Right lobe of liver (tissue), 6 donors: ENCODE data around the gene GRAP2. TPM values are rescaled to one million over a fixed set of nuclear protein-coding genes. Genes with fewer than 3 reads are reported as not detected.

ENCODE experiments used
- ATAC-seq, 4 donors: fragments of 200-7000 bp; cut with Tn5 transposase; one replicate each; pipeline ENCODE4 v1.9.1; 2020; ENCODE audit warnings: mild to moderate bottlenecking in 4 of 4, moderate library complexity in 4 of 4
- DNase-seq, 3 donors: peaks; one replicate each; pipeline ENCODE4 v3.0.0-alpha.2; 2020
- H3K27ac ChIP-seq, 3 donors: fragments of 200-600 bp; one replicate each; pipeline ENCODE4 v1.8.0; 2022
- H3K27me3 ChIP-seq, 2 donors: fragments of 200-600 bp; one replicate each; pipeline ENCODE4 v1.8.0; 2022
- H3K36me3 ChIP-seq, 4 donors: fragments of 200-600 bp; sonication (generic) in 1 of 4; one replicate each; pipeline versions ENCODE4 v1.5.1 to v1.8.0; 2017 to 2022; ENCODE audit warnings: control low read depth in 1 of 4
- H3K4me1 ChIP-seq, 4 donors: fragments of 200-600 bp; sonication (generic) in 1 of 4; one replicate each; pipeline versions ENCODE4 v1.5.1 to v1.8.0; 2017 to 2022; ENCODE audit warnings: control low read depth in 1 of 4
- H3K4me3 ChIP-seq, 3 donors: fragments of 200-600 bp; one replicate each; pipeline ENCODE4 v1.8.0; 2022
- H3K9me3 ChIP-seq, 4 donors: fragments of 200-600 bp; sonication (generic) in 1 of 4; one replicate each; pipeline versions ENCODE4 v1.5.1 to v1.8.0; 2017 to 2022; ENCODE audit warnings: control low read depth in 1 of 4
- POLR2A ChIP-seq: fragments of 450-650 bp; IDR thresholded peaks from one replicate; pipeline ENCODE4 v1.6.1; 2017; ENCODE audit warnings: antibody characterized with exemption, mild to moderate bottlenecking
- WGBS: methylation state at CpG from one replicate; pipeline ENCODE4 v1.1.6; 2018; ENCODE audit warnings: low coverage, low lambda C conversion rate; ENCODE audit not compliant: insufficient coverage; ENCODE audit errors: missing lambda C conversion rate; 5-methylcytosine and 5-hydroxymethylcytosine counted together
- intact Hi-C, 2 donors: fragments of 100-400 bp; cut with DNase I; formaldehyde crosslinking; loops; one replicate each; pipeline versions ENCODE4 v1.11.2 to v1.14.1; 2022
- total RNA-seq, 6 experiments: library from RNA; depleted of rRNA in 2 of 6; stranded (reverse); fragments of >200 nt in 2 of 6; fragmentation: NEBNext Ultra II Directional in 3 of 6; extraction: Animal tissue kit (Norgen Biotek cat#: 25700) in 3 of 6; gene quantifications; one replicate each; pipeline versions ENCODE4 v1.1.0 to v1.2.4, GENCODE V29; 2016 to 2023
- TF ChIP-seq, protein P1 (sequence below), 4 donors: fragments of 200-600 bp in 3 of 4; fragments of 450-650 bp in 1 of 4; IDR thresholded peaks; one replicate each; pipeline versions ENCODE4 v1.5.1 to v1.8.0; 2016 to 2022; ENCODE audit warnings: antibody characterized with exemption in 4 of 4, mild to moderate bottlenecking in 2 of 4
- donor health status: DM: no; HTN: yes; CAD: no.
- donor health status: DM: no; HTN: no; CAD: no.
- donor health status: DM: no; HTN: no; CAD: no.
- donor health status: DM: no; HTN: yes; CAD: no.
- donor health status: DM: no; HTN: yes; CAD: no.

The GRAP2 gene
- total RNA-seq, 6 experiments from 2014 or later = 0.46 to 1.7 (median 0.74) TPM

DNA sequence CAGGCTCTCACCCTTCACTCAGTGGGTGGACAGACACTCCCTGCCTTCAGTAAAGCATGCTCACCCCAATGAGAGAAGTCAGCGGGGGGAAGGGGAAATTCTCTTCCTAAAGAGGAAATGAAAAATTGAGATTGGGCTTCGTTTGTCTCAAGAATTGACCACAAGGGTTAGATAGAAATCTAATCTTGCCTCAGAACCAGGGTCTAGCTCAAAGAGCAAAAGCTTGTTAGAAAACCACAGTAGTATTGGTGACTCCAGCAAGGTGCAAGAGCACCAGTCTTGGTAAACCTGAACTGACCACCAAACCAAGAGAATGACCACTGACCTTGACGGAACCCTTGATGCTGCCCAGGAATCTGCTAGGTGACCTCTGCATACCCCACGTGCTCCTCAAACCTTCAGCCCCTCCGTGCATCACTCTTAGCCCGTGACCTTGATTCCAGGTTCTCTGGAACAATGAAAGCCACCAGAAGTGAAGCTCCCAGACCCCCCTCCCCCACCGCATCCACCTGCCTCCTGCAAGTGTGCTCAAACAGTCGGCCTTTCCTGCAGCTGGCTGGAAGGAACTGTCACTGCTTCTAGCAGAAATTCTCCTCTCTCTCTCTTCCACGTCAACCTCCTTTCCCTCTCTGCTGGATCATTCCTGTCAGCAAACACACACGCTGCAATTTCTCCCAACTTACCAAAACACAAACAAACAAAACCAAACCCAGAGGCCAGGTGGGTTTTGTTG, 56.2 kb downstream of the GRAP2 start:
- DNase-seq = no peak
- intact Hi-C loops = no loop called here
- H3K27me3 ChIP-seq = no peaks in the 10 kb centered on the region
- no peak for TF ChIP-seq POLR2A
- TF ChIP-seq, protein P1, sequence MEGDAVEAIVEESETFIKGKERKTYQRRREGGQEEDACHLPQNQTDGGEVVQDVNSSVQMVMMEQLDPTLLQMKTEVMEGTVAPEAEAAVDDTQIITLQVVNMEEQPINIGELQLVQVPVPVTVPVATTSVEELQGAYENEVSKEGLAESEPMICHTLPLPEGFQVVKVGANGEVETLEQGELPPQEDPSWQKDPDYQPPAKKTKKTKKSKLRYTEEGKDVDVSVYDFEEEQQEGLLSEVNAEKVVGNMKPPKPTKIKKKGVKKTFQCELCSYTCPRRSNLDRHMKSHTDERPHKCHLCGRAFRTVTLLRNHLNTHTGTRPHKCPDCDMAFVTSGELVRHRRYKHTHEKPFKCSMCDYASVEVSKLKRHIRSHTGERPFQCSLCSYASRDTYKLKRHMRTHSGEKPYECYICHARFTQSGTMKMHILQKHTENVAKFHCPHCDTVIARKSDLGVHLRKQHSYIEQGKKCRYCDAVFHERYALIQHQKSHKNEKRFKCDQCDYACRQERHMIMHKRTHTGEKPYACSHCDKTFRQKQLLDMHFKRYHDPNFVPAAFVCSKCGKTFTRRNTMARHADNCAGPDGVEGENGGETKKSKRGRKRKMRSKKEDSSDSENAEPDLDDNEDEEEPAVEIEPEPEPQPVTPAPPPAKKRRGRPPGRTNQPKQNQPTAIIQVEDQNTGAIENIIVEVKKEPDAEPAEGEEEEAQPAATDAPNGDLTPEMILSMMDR (IDR thresholded peaks at IDR 0.05) = no peak
- no peak overlapping the region for H3K27ac ChIP-seq
- WGBS = 53% methylated on average over 8 of the region's 10 CpGs
- no peaks in the 10 kb centered on the region for H3K36me3 ChIP-seq
- H3K4me3 ChIP-seq = no peak overlapping the region
- H3K9me3 ChIP-seq = no peaks in the 10 kb centered on the region
- ATAC-seq = no peak
- H3K4me1 ChIP-seq = no peaks in the 10 kb centered on the region

DNA sequence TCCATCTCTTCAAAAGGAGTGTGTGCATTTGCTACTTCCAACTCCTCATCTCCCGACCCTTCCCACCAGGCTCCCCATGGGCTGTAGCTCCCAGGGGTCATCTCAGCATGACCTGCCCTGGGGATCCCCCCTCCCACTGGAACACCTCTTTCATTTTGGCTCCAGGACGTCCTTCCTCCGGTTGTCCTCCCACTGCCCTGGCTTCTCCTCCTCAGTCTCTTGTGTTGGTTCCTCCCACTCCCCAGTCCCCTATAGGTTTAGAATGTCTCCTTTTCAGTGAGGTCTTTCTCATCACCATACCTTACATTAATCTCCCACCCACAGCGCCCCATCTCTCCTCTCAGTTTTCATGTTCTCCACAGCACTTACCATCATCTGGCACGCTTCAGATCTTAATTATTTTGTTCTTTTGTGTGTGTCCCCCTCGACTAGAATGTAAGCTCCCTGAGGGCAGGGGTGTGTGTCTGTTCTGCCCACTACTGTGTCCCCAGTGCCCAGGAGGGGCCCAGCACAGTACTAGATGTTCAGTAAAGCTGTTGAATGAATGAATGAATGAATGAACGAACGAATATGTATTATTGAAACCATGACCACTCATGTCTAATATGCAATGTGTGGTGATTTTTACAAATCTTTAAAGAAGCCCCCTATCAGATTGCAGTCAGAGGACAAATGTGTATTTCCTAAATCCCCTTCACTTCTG, 57.3 kb downstream of the GRAP2 start:
- no peak for TF ChIP-seq POLR2A
- TF ChIP-seq, protein P1 (IDR thresholded peaks at IDR 0.05) = no peak
- no peak overlapping the region for H3K27ac ChIP-seq
- WGBS = 80% methylated on average over 8 of the region's 8 CpGs
- H3K27me3 ChIP-seq = no peaks in the 10 kb centered on the region
- H3K4me1 ChIP-seq = no peaks in the 10 kb centered on the region
- intact Hi-C loops = no loop called here
- ATAC-seq (no peak), DNase-seq (no peak)
- H3K36me3 ChIP-seq = no peaks in the 10 kb centered on the region
- no peak overlapping the region for H3K4me3 ChIP-seq
- H3K9me3 ChIP-seq = no peaks in the 10 kb centered on the region

DNA sequence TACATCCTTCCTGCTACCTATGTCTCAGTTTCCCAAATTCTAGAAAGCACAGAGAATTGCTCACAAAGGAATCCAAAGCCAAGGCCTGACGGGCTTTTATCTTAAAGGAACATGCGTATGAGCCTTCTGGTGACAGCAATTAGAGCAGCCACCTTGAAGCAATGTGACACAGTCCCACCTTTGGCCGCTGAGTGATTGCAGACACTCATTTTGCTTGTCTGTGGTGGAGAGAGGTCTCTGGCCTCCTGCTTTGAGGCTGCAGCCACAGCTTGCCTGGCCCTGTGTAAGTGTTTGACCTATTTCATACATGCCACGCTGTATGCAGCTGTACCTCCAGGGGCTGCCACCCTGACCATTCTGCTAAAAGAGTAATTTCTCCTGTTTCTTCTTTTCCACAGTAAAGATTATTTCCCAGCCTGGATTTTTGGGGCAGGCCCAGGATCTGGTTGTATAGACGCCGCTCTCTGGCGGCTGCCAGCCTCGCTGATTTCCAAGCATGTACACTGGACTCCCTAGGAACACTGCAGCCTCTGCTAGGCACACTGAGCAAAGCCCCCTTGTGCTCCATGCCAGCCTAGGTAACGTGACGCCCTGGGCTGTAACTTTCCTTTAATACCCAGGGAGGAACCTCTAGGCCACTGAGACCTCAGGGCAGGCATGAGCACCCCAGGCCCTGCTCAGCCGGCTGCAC, 58.2 kb downstream of the GRAP2 start:
- Histone ChIP-seq H3K9me3 (no peaks in the 10 kb centered on the region), H3K4me3 (no peak overlapping the region), H3K27ac (no peak overlapping the region), H3K27me3 (no peaks in the 10 kb centered on the region), H3K36me3 (no peaks in the 10 kb centered on the region), H3K4me1 (no peaks in the 10 kb centered on the region)
- WGBS = 81% methylated on average over 4 of the region's 11 CpGs
- intact Hi-C loops = no loop called here
- TF ChIP-seq, protein P1 (IDR thresholded peaks at IDR 0.05) = no peak
- TF ChIP-seq POLR2A = no peak
- ATAC-seq (no peak), DNase-seq (no peak)

DNA sequence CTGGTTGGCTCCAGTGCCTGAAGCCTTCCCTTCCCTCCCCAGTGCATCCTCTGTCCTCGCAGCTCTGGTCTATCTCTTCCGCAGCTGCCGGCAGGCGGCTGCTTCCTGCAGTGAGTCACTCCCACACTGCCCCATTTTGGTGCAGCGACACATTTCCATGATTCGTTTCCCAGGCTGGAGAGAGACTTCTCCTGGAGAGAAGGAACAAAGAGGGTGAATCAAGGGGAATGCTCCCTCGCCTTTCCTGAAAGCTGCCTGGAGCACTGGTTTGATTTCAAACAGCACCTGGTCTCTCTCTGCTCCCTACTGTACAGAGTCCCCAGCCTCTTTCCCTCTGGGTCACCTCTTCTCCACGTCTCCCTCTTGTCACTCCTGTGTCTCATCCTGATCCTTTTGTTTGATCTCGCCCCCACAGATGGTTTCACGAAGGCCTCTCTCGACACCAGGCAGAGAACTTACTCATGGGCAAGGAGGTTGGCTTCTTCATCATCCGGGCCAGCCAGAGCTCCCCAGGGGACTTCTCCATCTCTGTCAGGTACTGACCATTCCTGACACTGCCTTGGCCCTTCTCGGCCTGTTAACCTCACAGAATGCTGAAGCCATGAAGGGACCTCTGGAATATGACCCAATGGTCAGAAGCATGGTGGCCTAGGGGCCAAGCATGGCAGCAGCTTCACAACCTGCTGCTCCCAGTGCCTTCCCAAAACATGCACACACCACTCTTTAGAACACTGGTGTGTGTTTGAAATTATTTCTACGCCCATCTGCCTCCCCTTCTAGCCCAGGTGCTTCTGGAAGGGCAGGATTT, 59.0 kb downstream of the GRAP2 start, which contains the start of gene TMA7B:
Gene TMA7B, plus strand, starts transcription at position 758 of the 808 bp plus-strand sequence. CDS start 3,978 bp downstream, outside the sequence.
- Histone ChIP-seq H3K4me3 (no peak within 1 kb of the TSS), H3K9me3 (no peaks in the 10 kb centered on the region), H3K27me3 (no peaks in the 10 kb centered on the region), H3K36me3 (no peaks in the 10 kb centered on the region), H3K27ac (no peak within 1 kb of the TSS), H3K4me1 (no peaks in the 10 kb centered on the region)
- TF ChIP-seq POLR2A = no peak
- TF ChIP-seq, protein P1 (IDR thresholded peaks at IDR 0.05) = peak in 1 of 4 donors; percentile 10
- ATAC-seq (peak in 3 of 4 donors; percentile 22 to 57 (median 54)), DNase-seq (no peak)
- 50% methylated on average over 11 of the region's 14 CpGs for WGBS
- intact Hi-C loops = no loop called here
